GM23248 (cell line): ENCODE data around the gene ZNF574. TPM values are rescaled to one million over a fixed set of nuclear protein-coding genes. Genes with fewer than 3 reads are reported as not detected.

ENCODE experiments used
- DNase-seq: peaks from one replicate; pipeline ENCODE4 v3.0.0-alpha.2; 2015
- H2AFZ ChIP-seq: fragments of 200-600 bp; sonication (generic); 2 replicates; pipeline ENCODE4 v1.6.1; 2016; ENCODE audit warnings: antibody characterized with exemption
- H3F3A ChIP-seq: fragments of 200-600 bp; sonication (generic); 2 replicates; pipeline ENCODE4 v1.6.1; 2016; ENCODE audit warnings: mild to moderate bottlenecking, antibody characterized with exemption, mixed run types; ENCODE audit not compliant: insufficient read depth
- H3K27ac ChIP-seq: fragments of 200-600 bp; sonication (generic); 2 replicates; pipeline ENCODE4 v1.5.1; 2016; ENCODE audit warnings: mild to moderate bottlenecking
- H3K27me3 ChIP-seq: fragments of 200-600 bp; sonication (generic); replicated peaks from 2 replicates; pipeline ENCODE4 v1.6.1; 2016; ENCODE audit warnings: mild to moderate bottlenecking; ENCODE audit not compliant: insufficient read depth
- H3K36me3 ChIP-seq: fragments of 200-600 bp; sonication (generic); 2 replicates; pipeline ENCODE4 v1.6.1; 2016; ENCODE audit warnings: low read depth, mild to moderate bottlenecking
- H3K4me1 ChIP-seq: fragments of 200-600 bp; sonication (generic); 2 replicates; pipeline ENCODE4 v1.6.1; 2016; ENCODE audit warnings: mild to moderate bottlenecking; ENCODE audit not compliant: insufficient read depth
- H3K4me2 ChIP-seq: fragments of 200-600 bp; sonication (generic); one replicate; pipeline ENCODE4 v1.6.1; 2016; ENCODE audit warnings: mild to moderate bottlenecking; ENCODE audit not compliant: unreplicated experiment
- H3K4me3 ChIP-seq: fragments of 200-600 bp; sonication (generic); 2 replicates; pipeline ENCODE4 v1.5.1; 2016; ENCODE audit warnings: mild to moderate bottlenecking
- H3K79me2 ChIP-seq: fragments of 200-600 bp; sonication (generic); 2 replicates; pipeline ENCODE4 v1.6.1; 2016; ENCODE audit warnings: mild to moderate bottlenecking; ENCODE audit not compliant: insufficient read depth
- H3K9ac ChIP-seq: fragments of 200-600 bp; sonication (generic); 2 replicates; pipeline ENCODE4 v1.6.1; 2016; ENCODE audit warnings: mild to moderate bottlenecking
- H3K9me2 ChIP-seq: fragments of 200-600 bp; sonication (generic); 2 replicates; pipeline ENCODE4 v1.6.1; 2016; ENCODE audit warnings: mixed run types, mild to moderate bottlenecking, moderate library complexity; ENCODE audit not compliant: insufficient read depth
- H3K9me3 ChIP-seq: fragments of 200-600 bp; sonication (generic); one replicate; pipeline ENCODE4 v1.6.1; 2017; ENCODE audit warnings: low read depth
- H4K20me1 ChIP-seq: fragments of 200-600 bp; sonication (generic); 2 replicates; pipeline ENCODE4 v1.6.0; 2016; ENCODE audit not compliant: insufficient read depth
- EZH2 ChIP-seq: fragments of 200-600 bp; sonication (generic); IDR thresholded peaks from 2 replicates; pipeline ENCODE4 v1.6.1; 2018; ENCODE audit warnings: antibody characterized with exemption, mild to moderate bottlenecking; ENCODE audit not compliant: insufficient read depth, poor library complexity, severe bottlenecking
- EZH2phosphoT487 ChIP-seq: fragments of 200-600 bp; sonication (generic); IDR thresholded peaks from 2 replicates; pipeline ENCODE4 v1.6.1; 2018; ENCODE audit warnings: antibody characterized with exemption, moderate library complexity, mild to moderate bottlenecking, low read depth; ENCODE audit not compliant: insufficient read depth
- WGBS, 2 experiments: methylation state at CpG; one replicate each; pipeline ENCODE4 v1.1.6; 2015 to 2017; ENCODE audit warnings: low lambda C conversion rate in 2 of 2, low coverage in 1 of 2; ENCODE audit errors: missing lambda C conversion rate in 2 of 2; 5-methylcytosine and 5-hydroxymethylcytosine counted together
- in situ Hi-C: fragments of 300-500 bp; cut with MboI; formaldehyde crosslinking; loops from 2 replicates; pipeline ENCODE4 v1.15.0; 2020
- polyA plus RNA-seq: library from polyadenylated mRNA; unstranded; fragments of >200 nt; fragmentation: Nextera tagmentation; extraction: Ambion mirVana; gene quantifications from 2 replicates; pipeline ENCODE4 v1.2.1, GENCODE V29; 2016
- total RNA-seq: library from RNA; depleted of rRNA; stranded (reverse); fragments of >200 nt; shearing (Covaris generic); gene quantifications from 2 replicates; pipeline ENCODE4 v1.2.3, GENCODE V29; 2014

The ZNF574 gene
- total and polyA plus RNA-seq, 2 experiments from 2014 or later, result 14.8 to 19.5 TPM

GRCh38 chr19:42065511-42065910 is 10.5 kb upstream of the ZNF574 start:
- Histone ChIP-seq H4K20me1 (no peaks in the 10 kb centered on the region), H3K4me2 (no peak overlapping the region)
- 76 to 82% methylated on average over 4 to 9 of the region's 9 CpGs for WGBS, 2 experiments

GRCh38 chr19:42066075-42066754 is 9.8 kb upstream of the ZNF574 start:
- Histone ChIP-seq H3K9ac (no peak overlapping the region), H3K27ac (no peak overlapping the region), H3K9me3 (no peaks in the 10 kb centered on the region), H3K27me3 (peaks cover 24% of the 10 kb centered on the region), H2AFZ (no peak overlapping the region), H3K4me1 (no peaks in the 10 kb centered on the region), H3K4me2 (no peak overlapping the region), H4K20me1 (no peaks in the 10 kb centered on the region), H3K4me3 (no peak overlapping the region), H3F3A (no peaks in the 10 kb centered on the region), H3K9me2 (no peaks in the 10 kb centered on the region), H3K79me2 (no peaks in the 10 kb centered on the region), H3K36me3 (no peaks in the 10 kb centered on the region)
- 66 to 73% methylated on average over 7 to 9 of the region's 9 CpGs for WGBS, 2 experiments
- in situ Hi-C loops, result no loop called here
- TF ChIP-seq EZH2phosphoT487 (no peak), EZH2 (no peak)
- DNase-seq, result peak; percentile 32

More at GRCh38 chr19:42065511-42065910, 10.5 kb upstream of the ZNF574 start:
- Histone ChIP-seq H2AFZ (no peak overlapping the region), H3K36me3 (no peaks in the 10 kb centered on the region), H3K27me3 (peaks cover 24% of the 10 kb centered on the region), H3F3A (no peaks in the 10 kb centered on the region), H3K4me1 (no peaks in the 10 kb centered on the region), H3K9me3 (no peaks in the 10 kb centered on the region), H3K4me3 (no peak overlapping the region), H3K27ac (no peak overlapping the region), H3K79me2 (no peaks in the 10 kb centered on the region), H3K9ac (no peak overlapping the region), H3K9me2 (no peaks in the 10 kb centered on the region)
- DNase-seq, result no peak
- no peak for TF ChIP-seq EZH2
- TF ChIP-seq EZH2phosphoT487, result no peak
- in situ Hi-C loops, result no loop called here

GRCh38 chr19:42067315-42067888 is 8.6 kb upstream of the ZNF574 start:
- Histone ChIP-seq H2AFZ (no peak overlapping the region), H3K4me3 (no peak overlapping the region), H3K9me3 (no peaks in the 10 kb centered on the region), H3F3A (no peaks in the 10 kb centered on the region), H3K9me2 (no peaks in the 10 kb centered on the region), H3K4me2 (no peak overlapping the region), H3K36me3 (no peaks in the 10 kb centered on the region), H3K27ac (no peak overlapping the region), H4K20me1 (no peaks in the 10 kb centered on the region), H3K4me1 (no peaks in the 10 kb centered on the region), H3K9ac (no peak overlapping the region), H3K79me2 (no peaks in the 10 kb centered on the region), H3K27me3 (peaks cover 24% of the 10 kb centered on the region)
- TF ChIP-seq EZH2 (no peak), EZH2phosphoT487 (no peak)
- DNase-seq, result no peak
- in situ Hi-C loops, result no loop called here
- WGBS, 2 experiments, result 61 to 74% methylated on average over 6 of the region's 6 CpGs

- H3K27ac ChIP-seq, result no peak overlapping the region
- WGBS, 2 experiments, result 20 to 24% methylated on average over 7 to 8 of the region's 8 CpGs
- H2AFZ ChIP-seq, result no peak overlapping the region
- H3K27me3 ChIP-seq, result peaks cover 24% of the 10 kb centered on the region
- no peaks in the 10 kb centered on the region for H3F3A ChIP-seq
- no peaks in the 10 kb centered on the region for H3K9me3 ChIP-seq
- no peak for TF ChIP-seq EZH2
- TF ChIP-seq EZH2phosphoT487, result no peak
- H3K9ac ChIP-seq, result no peak overlapping the region
- no peaks in the 10 kb centered on the region for H3K9me2 ChIP-seq
- H3K4me1 ChIP-seq, result no peaks in the 10 kb centered on the region
- H3K36me3 ChIP-seq, result no peaks in the 10 kb centered on the region
- H3K79me2 ChIP-seq, result no peaks in the 10 kb centered on the region
- DNase-seq, result no peak
- H3K4me3 ChIP-seq, result no peak overlapping the region
- no peak overlapping the region for H3K4me2 ChIP-seq
- H4K20me1 ChIP-seq, result no peaks in the 10 kb centered on the region
- in situ Hi-C loops, result no loop called here
These were observed 7.6 kb upstream of the ZNF574 start for GRCh38 chr19:42068361-42068755.
